GM21737 (cell line): Measurements from ENCODE around the gene NTRK3.
"Not testable (repeated sequence)": the region's sequence is repeated elsewhere in the genome, so short reads cannot be mapped to it uniquely, and the experiment has no call there.

Experiments used
- ATAC-seq: cut with Tn5 transposase; IDR thresholded peaks from one replicate; pipeline ENCODE4 v1.9.1; 2021; ENCODE audit warnings: mild to moderate bottlenecking, moderate library complexity; ENCODE audit not compliant: unreplicated experiment

NTRK3 gene

DNA sequence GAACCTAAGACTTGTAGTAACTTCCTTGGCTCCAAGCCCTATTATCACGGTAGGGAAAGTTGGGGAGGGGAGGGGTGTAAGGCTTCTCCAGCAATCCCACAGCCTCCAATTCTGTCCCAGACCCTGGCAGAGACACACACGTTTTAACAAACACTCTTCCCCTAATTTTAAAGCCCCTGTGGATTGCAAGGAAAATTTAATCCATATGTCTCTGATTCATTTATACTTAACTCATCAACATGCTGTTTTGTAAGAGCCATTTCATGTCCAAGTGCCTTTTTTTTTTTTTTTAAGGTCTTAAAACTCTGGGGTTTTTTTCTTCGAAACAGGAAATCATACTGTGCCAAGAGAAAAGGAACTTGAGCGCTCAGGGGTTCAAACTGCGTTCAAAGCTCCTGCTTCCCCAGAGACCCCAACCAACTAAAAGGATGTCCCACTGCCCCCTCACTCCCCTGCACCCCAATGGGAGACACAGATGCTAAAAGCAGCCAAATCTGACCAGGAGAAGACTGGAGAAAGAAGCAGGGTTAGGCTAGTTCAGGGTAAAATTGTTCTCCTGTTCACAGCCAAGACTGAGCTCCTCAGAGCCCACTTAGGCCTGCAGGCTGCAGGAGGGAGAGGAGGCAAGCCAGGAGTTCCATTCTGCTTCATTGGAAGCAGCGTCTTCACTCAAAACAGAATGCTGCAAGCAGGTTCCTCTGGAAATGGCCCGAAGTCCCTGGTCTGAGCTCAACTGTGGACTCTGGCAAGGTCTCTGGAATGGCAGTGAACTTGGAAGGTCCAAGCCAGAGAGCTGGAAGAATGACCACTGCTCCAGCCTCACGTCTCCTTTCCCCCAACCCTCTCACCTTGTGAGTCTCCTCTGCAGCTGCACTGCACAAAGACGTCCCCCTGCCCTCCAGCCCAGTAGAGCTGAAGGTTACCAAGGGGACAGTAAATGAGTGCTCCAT, 172.5 kb downstream of the NTRK3 start:
- no peak for ATAC-seq

DNA sequence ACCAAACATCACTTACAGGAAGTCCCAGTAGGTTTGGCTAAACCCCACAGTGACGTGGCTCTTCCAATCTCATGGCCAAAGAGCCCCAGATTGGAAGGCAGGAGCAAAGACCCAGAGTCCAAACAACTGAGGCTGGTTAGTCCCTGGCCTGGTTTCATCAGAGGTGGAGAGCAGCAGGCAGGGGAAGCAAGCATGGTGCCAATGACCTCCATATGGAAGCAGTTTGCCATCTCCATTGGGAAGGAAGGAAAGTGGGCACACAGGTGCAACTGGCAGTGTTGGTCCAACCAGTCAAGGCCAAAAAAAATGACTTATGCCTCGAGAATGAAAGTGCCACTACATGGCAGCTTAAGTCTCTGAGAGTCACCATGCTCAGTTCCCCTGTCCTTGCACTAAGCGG, 175.9 kb downstream of the NTRK3 start:
- no peak for ATAC-seq

- no peak for ATAC-seq
Observed at GRCh38 chr15:88077296-88078020, 179.1 kb downstream of the NTRK3 start.

GRCh38 chr15:88076328-88076727, 180.2 kb downstream of the NTRK3 start:
- no peak for ATAC-seq

DNA sequence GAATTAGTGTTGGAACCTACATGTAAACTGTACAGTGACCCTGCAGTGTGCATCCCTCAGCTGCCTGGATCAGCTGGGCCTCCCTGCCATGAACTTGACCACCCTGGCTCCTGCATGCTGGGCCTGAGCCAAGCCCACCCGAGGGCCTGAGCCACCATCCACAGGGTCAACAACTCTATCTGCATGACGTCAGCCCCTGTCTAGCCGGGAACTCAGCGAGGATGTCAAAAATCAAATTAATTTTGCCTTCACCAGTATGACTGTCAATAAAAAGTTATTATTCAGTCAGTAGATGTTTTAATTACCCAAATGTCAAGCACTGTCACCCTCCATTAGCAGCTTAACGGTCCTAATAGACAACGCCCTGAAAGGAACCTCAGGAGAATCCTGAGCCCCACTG, 181.4 kb downstream of the NTRK3 start:
- no peak for ATAC-seq

DNA sequence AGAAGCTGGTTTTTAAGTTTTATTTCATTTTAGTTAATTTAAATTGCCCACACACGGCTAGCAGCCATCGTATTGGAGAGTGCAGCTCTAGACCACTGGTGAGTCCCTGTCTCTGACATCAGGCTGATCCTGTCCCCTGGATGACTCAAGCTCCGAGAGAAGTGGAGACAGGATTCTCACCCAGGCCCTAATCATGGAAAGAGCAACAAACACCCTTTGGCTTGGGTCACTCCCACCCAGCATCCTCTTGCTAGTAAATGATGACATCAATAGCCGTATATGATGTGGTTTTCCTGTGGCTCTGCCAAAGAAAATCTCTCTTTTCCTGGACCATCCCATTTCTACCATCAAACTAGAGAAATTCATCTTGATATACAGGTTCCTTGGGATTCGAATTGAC, 182.2 kb downstream of the NTRK3 start:
- ATAC-seq, result no peak

GRCh38 chr15:88073391-88073691, 183.2 kb downstream of the NTRK3 start:
- no peak for ATAC-seq

DNA sequence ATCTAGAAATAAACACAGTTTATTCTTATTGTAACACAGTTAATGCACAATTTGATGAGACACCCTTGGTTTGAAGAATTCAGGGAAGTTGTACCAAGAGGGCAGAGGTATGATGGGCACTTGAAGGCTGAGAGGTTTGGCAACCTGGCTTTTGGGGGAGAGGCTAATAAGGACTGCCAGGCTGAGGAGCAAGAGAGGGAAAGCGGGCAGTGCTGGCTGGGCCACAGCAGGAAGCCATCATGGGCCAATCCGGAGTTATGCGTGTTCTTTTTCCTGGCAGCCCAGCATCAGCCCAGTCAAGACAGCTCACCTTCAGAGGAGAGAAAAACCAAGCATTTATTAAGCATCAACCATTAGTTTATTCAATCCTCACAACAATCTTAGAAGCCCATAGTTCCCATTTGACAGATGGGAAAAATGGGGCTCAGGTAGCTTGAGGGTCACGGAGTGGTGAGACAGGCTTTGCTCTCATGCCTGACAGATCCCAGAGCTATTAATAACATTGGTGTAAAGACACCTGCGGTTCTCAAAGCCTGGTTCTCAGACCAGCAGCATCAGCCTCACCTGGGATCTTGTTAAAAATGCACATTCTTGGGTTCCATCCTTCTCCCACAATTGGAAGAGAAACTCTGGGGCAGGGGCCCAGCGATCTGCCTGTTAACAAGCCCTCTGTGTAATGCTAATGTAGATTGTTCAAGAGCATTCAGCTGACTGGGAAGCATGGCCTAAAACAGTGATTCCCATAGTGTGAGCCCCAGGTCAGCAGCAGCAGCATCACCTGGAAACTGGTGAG, 183.7 kb downstream of the NTRK3 start:
- ATAC-seq, result no peak

GRCh38 chr15:88072133-88072532, 184.4 kb downstream of the NTRK3 start:
- not testable (repeated sequence) for ATAC-seq

GRCh38 chr15:88071141-88071540, 185.4 kb downstream of the NTRK3 start:
- ATAC-seq, result no peak

GRCh38 chr15:88069561-88069960, 187.0 kb downstream of the NTRK3 start:
- no peak for ATAC-seq

GRCh38 chr15:88067331-88067685, 189.2 kb downstream of the NTRK3 start:
- no peak for ATAC-seq

GRCh38 chr15:88066636-88067330, 189.8 kb downstream of the NTRK3 start:
- ATAC-seq, result no peak

GRCh38 chr15:88061452-88061851, 195.1 kb downstream of the NTRK3 start:
- no peak for ATAC-seq

- ATAC-seq, result no peak
Observed at GRCh38 chr15:88060383-88060782, 196.2 kb downstream of the NTRK3 start.

GRCh38 chr15:88057836-88058235, 198.7 kb downstream of the NTRK3 start:
- no peak for ATAC-seq

- no peak for ATAC-seq
Observed at GRCh38 chr15:88049506-88049905, 207.0 kb downstream of the NTRK3 start.

DNA sequence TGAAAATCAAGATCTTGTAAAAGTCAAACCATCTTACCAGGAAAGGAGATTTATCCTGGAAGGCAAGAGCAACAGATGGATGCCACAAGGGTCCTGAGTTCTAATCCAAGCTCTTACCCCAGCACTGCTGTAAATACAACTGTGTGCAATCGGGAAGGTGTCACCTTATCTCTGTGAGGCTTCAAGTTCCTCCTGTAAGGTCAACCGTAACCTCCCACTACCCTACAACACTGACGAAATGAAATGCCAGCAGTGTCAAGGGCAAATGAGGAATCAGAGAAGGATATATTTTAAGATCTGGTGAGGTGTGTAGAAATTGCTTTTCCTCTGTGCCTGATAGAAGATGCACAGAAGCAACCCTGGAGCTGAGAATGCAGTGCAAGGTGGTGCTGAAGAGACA, 207.8 kb downstream of the NTRK3 start:
- no peak for ATAC-seq

DNA sequence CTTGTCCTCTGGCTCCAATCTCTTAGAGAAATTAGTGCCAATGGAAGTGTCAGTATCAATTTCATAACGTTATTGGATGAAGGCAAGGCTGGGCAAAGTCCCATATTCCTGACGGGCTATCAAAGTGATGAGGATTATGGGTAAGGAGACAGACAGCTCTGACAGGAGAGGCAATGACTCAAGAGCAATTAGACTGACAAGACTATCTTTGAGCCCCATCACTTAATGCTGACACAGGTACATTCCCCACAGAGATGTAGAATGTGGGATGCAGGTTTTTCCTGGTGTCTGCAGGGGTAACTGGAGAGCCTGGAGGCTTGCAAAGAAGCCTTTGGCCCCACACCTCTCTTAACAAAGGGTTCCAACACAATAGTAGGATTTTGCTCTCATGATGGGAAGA, 208.3 kb downstream of the NTRK3 start:
- no peak for ATAC-seq

- ATAC-seq, result no peak
Observed at GRCh38 chr15:88046576-88047129, 209.9 kb downstream of the NTRK3 start.

DNA sequence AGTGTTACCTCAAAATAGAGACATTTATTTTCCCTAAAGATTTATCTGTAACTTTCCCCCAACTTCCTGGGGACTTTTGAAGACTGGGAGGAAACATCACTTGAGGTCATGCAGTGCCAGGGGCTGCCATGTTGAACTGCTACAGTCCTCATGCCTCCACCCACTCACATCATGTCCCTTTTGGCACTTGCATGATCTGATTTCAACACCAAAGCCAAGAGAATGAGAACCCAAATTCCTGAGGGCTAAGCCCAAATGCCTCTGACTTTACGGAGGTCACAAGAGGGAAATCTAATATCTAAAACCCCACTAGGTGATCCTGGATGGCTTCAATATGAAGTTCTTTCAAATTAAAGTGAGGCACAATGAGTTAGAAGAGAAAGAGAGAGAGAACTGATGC, 213.1 kb downstream of the NTRK3 start:
- no peak for ATAC-seq
